OCI-LY7 (cell line): ENCODE data around the gene RPS19BP1. TPM values are rescaled to one million over a fixed set of nuclear protein-coding genes. Genes with fewer than 3 reads are reported as not detected.
A peak's percentile ranks its signal among the peaks of the same experiment; 100 is the strongest.

Source experiments
- BruUV-seq: library from RNA; stranded (reverse); fragments of 400-500 nt; replicated peaks from 2 replicates; lab custom pipeline; 2021; lab: Mats Ljungman, UMichigan
- CTCF ChIA-PET: fragments of 300-600 bp; sonication (Branson Sonifier 250); formaldehyde crosslinking; loops from one replicate; lab custom pipeline; 2022; ENCODE audit warnings: antibody characterized with exemption; ENCODE audit not compliant: unreplicated experiment; lab: Charles Lee
- POLR2A ChIA-PET: fragments of 300-600 bp; sonication (Branson Sonifier 250); formaldehyde crosslinking; loops from one replicate; lab custom pipeline; 2022; ENCODE audit warnings: antibody characterized with exemption; lab: Charles Lee
- DNase-seq: peaks from one replicate; pipeline ENCODE4 v3.0.0-alpha.2; 2015; ENCODE audit warnings: low spot score
- H2AFZ ChIP-seq: fragments of 200-600 bp; sonication (generic), shearing (Covaris generic); 2 replicates; pipeline ENCODE4 v1.6.1; 2014; ENCODE audit warnings: mild to moderate bottlenecking, antibody characterized with exemption, low read length, moderate library complexity
- H3K27ac ChIP-seq: fragments of 200-600 bp; sonication (generic); 2 replicates; pipeline ENCODE4 v1.5.1; 2014; ENCODE audit warnings: mixed run types, low read depth, mild to moderate bottlenecking, moderate library complexity, low read length, inconsistent platforms; ENCODE audit not compliant: poor library complexity, severe bottlenecking
- H3K36me3 ChIP-seq: fragments of 200-600 bp; sonication (generic); 2 replicates; pipeline ENCODE4 v1.6.1; 2014; ENCODE audit warnings: mild to moderate bottlenecking, antibody characterized with exemption, low read length, moderate library complexity, mixed read lengths; ENCODE audit not compliant: insufficient read depth
- H3K4me1 ChIP-seq: fragments of 200-600 bp; sonication (generic); 2 replicates; pipeline ENCODE4 v1.5.1; 2014; ENCODE audit warnings: mild to moderate bottlenecking, low read length; ENCODE audit not compliant: insufficient read depth, poor library complexity, severe bottlenecking
- H3K4me2 ChIP-seq: fragments of 200-600 bp; sonication (generic); 2 replicates; pipeline ENCODE4 v1.6.1; 2014; ENCODE audit warnings: mild to moderate bottlenecking, low read length
- H3K4me3 ChIP-seq: fragments of 200-600 bp; sonication (generic); 2 replicates; pipeline ENCODE4 v1.5.1; 2014; ENCODE audit warnings: mild to moderate bottlenecking, low read depth, low read length; ENCODE audit not compliant: poor library complexity, severe bottlenecking
- H3K79me2 ChIP-seq: fragments of 200-600 bp; sonication (generic); 2 replicates; pipeline ENCODE4 v1.6.1; 2016; ENCODE audit warnings: low read depth, mild to moderate bottlenecking, low read length, moderate library complexity, mixed read lengths; ENCODE audit not compliant: insufficient read depth
- H3K9me2 ChIP-seq: fragments of 200-600 bp; sonication (generic); 2 replicates; pipeline ENCODE4 v1.6.1; 2016; ENCODE audit warnings: mild to moderate bottlenecking, low read length, mixed read lengths; ENCODE audit not compliant: insufficient read depth
- H3K9me3 ChIP-seq: fragments of 200-600 bp; sonication (generic); 2 replicates; pipeline ENCODE4 v1.6.1; 2014; ENCODE audit warnings: mild to moderate bottlenecking, mixed run types, low read length, mixed read lengths
- H4K20me1 ChIP-seq: fragments of 200-600 bp; sonication (generic); 2 replicates; pipeline ENCODE4 v1.6.1; 2014; ENCODE audit warnings: mild to moderate bottlenecking, antibody characterized with exemption, low read length, moderate library complexity, mixed read lengths; ENCODE audit not compliant: insufficient read depth
- CTCF ChIP-seq: fragments of 200-600 bp; sonication (generic); conservative IDR thresholded peaks from 2 replicates; pipeline ENCODE4 v1.5.1; 2014; ENCODE audit warnings: mild to moderate bottlenecking, antibody characterized with exemption, low read length, moderate library complexity, mixed read lengths
- EZH2phosphoT487 ChIP-seq: fragments of 200-600 bp; sonication (generic); IDR thresholded peaks from 2 replicates; pipeline ENCODE4 v1.6.1; 2018; ENCODE audit warnings: low read depth, borderline replicate concordance, mild to moderate bottlenecking, mixed run types, antibody characterized with exemption, low read length, moderate library complexity, mixed read lengths
- intact Hi-C: fragments of 100-400 bp; cut with micrococcal nuclease; formaldehyde crosslinking; loops from one replicate; pipeline ENCODE4 v1.10.0; 2022; ENCODE audit not compliant: unreplicated experiment
- total RNA-seq, 2 experiments: library from RNA; depleted of rRNA in 1 of 2; stranded (reverse); fragments of >200 nt in 1 of 2; shearing (Covaris generic) in 1 of 2; gene quantifications; 2 replicates each; pipeline ENCODE4 v1.2.3, GENCODE V29; 2014 to 2022

The RPS19BP1 gene
- total RNA-seq, 2 experiments from 2014 or later: 88.1 to 148 TPM

GRCh38 chr22:39520226-39521105 lies 12.1 kb downstream of the RPS19BP1 start, which contains the start of gene ATF4:
ATF4 (plus strand) TSS chr22:39520562; CDS start chr22:39521446, 884 bp downstream.
- H3K4me2 ChIP-seq: peak within 1 kb of the TSS; percentile 87
- peaks cover 82% of the 10 kb centered on the region for H3K36me3 ChIP-seq
- H2AFZ ChIP-seq: peak within 1 kb of the TSS; percentile 72; the same call in 1 of the 2 replicates
- peaks cover 25% of the 10 kb centered on the region for H4K20me1 ChIP-seq
- no peaks in the 10 kb centered on the region for H3K9me2 ChIP-seq
- intact Hi-C loops: loop anchor here (1.0 kb wide), 1 partner anchor 18 kb away; the partner anchor contains the start of gene MIEF1
- peaks cover 56% of the 10 kb centered on the region for H3K4me1 ChIP-seq
- BruUV-seq: no TSS peak
- peak within 1 kb of the TSS; percentile 85 for H3K4me3 ChIP-seq
- CTCF ChIA-PET: interaction anchor here (0.5 to 1.0 kb wide), 4 partner anchors 8 to 121 kb away, joined by 3 to 35 read pairs (median 8); no protein-coding TSS in a partner anchor
- H3K27ac ChIP-seq: peak within 1 kb of the TSS; percentile 89
- H3K9me3 ChIP-seq: no peaks in the 10 kb centered on the region
- DNase-seq: peak; percentile 78
- POLR2A ChIA-PET: interaction anchor here (0.6 to 1.3 kb wide), 12 partner anchors 8 to 524 kb away, joined by 3 to 15 read pairs (median 4); partner anchors contain the start of gene MIEF1
- H3K79me2 ChIP-seq: peaks cover 79% of the 10 kb centered on the region
- TF ChIP-seq CTCF (no peak), EZH2phosphoT487 (no peak)

- H3K27ac ChIP-seq: peak overlapping the region; percentile 89
- H4K20me1 ChIP-seq: peaks cover 25% of the 10 kb centered on the region
- ChIA-PET POLR2A (interaction anchor here (0.5 to 1.3 kb wide), 14 partner anchors 9 to 1105 kb away, joined by 3 to 15 read pairs (median 4); partner anchors contain the start of gene MIEF1), CTCF (interaction anchor here (0.5 to 1.0 kb wide), 4 partner anchors 9 to 121 kb away, joined by 3 to 35 read pairs (median 8); no protein-coding TSS in a partner anchor)
- intact Hi-C loops: no loop called here
- no peaks in the 10 kb centered on the region for H3K9me2 ChIP-seq
- no peaks in the 10 kb centered on the region for H3K9me3 ChIP-seq
- peaks cover 82% of the 10 kb centered on the region for H3K36me3 ChIP-seq
- H3K79me2 ChIP-seq: peaks cover 86% of the 10 kb centered on the region
- H2AFZ ChIP-seq: peak overlapping the region; percentile 72; the same call in 1 of the 2 replicates
- peaks cover 56% of the 10 kb centered on the region for H3K4me1 ChIP-seq
- TF ChIP-seq CTCF (peak; percentile 66), EZH2phosphoT487 (no peak)
- BruUV-seq: TSS peak; percentile 93
- H3K4me2 ChIP-seq: peak overlapping the region; percentile 87
- H3K4me3 ChIP-seq: peak overlapping the region; percentile 85
- peak; percentile 99 for DNase-seq
These were observed 12.8 kb downstream of the RPS19BP1 start for GRCh38 chr22:39519681-39520225.
